HG03520 (cell line): ENCODE results near the gene LTBP2.

ENCODE experiments used
- ATAC-seq: cut with Tn5 transposase; IDR thresholded peaks from one replicate; pipeline ENCODE4 v1.9.1; 2021; ENCODE audit warnings: mild to moderate bottlenecking, moderate library complexity; ENCODE audit not compliant: unreplicated experiment

Gene LTBP2

GRCh38 chr14:74613211-74613914, 1.3 kb upstream of the LTBP2 start:
- ATAC-seq, result no peak

GRCh38 chr14:74612350-74613021, 449 bp upstream of the LTBP2 start:
- no peak for ATAC-seq

- ATAC-seq, result no peak
These were observed 979 bp downstream of the LTBP2 start for GRCh38 chr14:74610866-74611649.

GRCh38 chr14:74610199-74610865, 1.7 kb downstream of the LTBP2 start:
- ATAC-seq, result no peak

GRCh38 chr14:74609721-74610120, 2.3 kb downstream of the LTBP2 start:
- ATAC-seq, result no peak

GRCh38 chr14:74608959-74609611, 3.0 kb downstream of the LTBP2 start:
- ATAC-seq, result no peak

GRCh38 chr14:74606727-74607126, 5.3 kb downstream of the LTBP2 start:
- no peak for ATAC-seq

- no peak for ATAC-seq
These were observed 6.4 kb downstream of the LTBP2 start for GRCh38 chr14:74605531-74606223.

GRCh38 chr14:74604911-74605310, 7.1 kb downstream of the LTBP2 start:
- ATAC-seq, result no peak

- no peak for ATAC-seq
These were observed 7.9 kb downstream of the LTBP2 start for GRCh38 chr14:74604157-74604556.

GRCh38 chr14:74601982-74602381, 10.1 kb downstream of the LTBP2 start:
- no peak for ATAC-seq

- no peak for ATAC-seq
These were observed 12.1 kb downstream of the LTBP2 start for GRCh38 chr14:74599946-74600345.

GRCh38 chr14:74599321-74599761, 12.7 kb downstream of the LTBP2 start:
- ATAC-seq, result no peak

GRCh38 chr14:74596741-74597450, 15.1 kb downstream of the LTBP2 start:
- no peak for ATAC-seq

GRCh38 chr14:74595006-74595735, 16.9 kb downstream of the LTBP2 start:
- ATAC-seq, result no peak

GRCh38 chr14:74594606-74595005, 17.4 kb downstream of the LTBP2 start:
- no peak for ATAC-seq

- ATAC-seq, result no peak
These were observed 18.0 kb downstream of the LTBP2 start for GRCh38 chr14:74594029-74594428.

- ATAC-seq, result no peak
These were observed 18.6 kb downstream of the LTBP2 start for GRCh38 chr14:74593241-74593953.
